HG03066 (cell line): ENCODE data around the gene PPIA.

Source experiments
- ATAC-seq: cut with Tn5 transposase; IDR thresholded peaks from one replicate; pipeline ENCODE4 v1.9.1; 2021; ENCODE audit warnings: low read depth; ENCODE audit not compliant: unreplicated experiment

The PPIA gene

DNA sequence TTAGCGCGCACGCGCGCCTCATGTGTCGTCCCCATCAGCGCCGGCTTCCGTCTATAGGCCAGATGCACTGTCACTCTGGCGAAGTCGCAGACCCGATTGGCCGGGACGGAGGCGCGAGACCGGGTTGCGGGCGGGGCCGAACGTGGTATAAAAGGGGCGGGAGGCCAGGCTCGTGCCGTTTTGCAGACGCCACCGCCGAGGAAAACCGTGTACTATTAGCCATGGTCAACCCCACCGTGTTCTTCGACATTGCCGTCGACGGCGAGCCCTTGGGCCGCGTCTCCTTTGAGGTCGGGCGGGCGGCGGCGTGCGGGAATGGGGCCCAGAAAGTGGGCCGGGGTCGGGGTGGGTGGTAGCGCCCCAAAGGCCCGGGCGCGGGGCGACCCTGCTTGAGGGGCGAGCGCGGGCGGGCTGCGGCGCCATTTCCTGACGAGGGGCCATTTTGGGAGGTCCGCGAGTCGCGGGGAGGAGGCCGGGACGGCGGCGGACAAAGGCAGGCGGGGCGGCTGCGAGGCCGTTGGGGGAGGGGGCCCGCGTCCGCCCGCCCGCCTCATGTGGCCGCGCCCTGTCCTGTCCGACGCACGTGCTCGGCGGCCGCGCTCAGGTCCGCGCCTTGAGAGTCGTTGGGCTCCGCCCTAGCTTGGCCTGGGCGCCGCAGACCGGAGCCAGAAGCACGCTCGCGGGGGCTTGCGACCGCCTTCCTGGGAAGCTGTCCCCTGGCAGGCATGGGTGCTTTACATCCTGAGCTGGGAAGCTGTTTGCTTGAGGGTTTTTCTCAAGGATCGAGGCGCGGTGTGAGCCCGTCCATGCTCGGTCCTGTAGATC lies at the start of gene PPIA:
PPIA (plus strand) TSS at position 178 of the 825 bp plus-strand sequence; CDS start at position 222, 44 bp downstream.
- ATAC-seq = peak; percentile 89

DNA sequence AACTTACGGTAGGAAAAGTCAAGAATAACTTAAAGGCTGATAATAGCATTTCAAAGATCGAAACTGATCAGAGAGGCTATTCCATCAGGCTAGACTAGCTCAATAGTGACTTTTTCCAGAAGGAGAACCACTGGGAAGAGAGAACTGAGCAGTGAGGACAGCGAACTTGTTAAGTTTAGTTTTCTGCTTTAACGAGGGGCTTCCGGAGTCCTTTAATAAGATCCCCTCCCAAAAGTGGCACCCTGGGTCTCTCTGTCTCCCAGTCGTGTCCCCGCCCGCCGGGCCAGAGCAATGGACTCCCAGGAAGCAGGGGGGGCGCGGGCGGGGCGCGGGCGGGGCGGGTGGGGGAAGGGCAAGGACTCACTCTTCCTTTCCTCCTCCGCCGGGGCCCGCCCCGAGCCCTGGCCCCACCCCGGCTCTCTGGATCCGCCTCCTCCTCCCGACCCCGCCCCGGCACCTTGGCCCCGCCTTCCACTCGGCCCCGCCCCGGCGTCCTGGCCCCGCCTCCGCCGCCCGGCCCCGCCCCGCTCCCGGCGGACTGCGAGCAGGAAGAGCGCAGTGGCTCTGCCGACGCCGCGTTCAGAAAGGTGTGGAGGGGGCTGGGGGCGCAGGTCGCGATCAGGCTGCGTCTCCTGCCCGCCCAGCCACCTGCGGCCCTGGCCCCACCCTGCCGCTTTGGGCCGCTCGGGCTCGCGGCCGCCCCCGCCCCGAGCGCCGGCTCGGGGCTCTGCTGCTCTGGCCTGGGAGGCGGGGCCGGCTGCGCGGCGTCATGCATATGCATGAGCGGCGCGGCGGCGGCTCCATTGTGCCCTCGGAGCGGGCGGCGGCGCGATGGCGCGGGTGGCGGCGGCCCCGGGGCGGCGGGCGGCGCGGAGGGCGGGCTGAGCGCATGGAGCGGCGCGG lies 48.2 kb upstream of the PPIA start, which contains the start of gene ZMIZ2:
ZMIZ2 (plus strand) TSS at position 803 of the 903 bp plus-strand sequence. CDS start 7,403 bp downstream, outside the sequence.
- ATAC-seq = peak; percentile 55

DNA sequence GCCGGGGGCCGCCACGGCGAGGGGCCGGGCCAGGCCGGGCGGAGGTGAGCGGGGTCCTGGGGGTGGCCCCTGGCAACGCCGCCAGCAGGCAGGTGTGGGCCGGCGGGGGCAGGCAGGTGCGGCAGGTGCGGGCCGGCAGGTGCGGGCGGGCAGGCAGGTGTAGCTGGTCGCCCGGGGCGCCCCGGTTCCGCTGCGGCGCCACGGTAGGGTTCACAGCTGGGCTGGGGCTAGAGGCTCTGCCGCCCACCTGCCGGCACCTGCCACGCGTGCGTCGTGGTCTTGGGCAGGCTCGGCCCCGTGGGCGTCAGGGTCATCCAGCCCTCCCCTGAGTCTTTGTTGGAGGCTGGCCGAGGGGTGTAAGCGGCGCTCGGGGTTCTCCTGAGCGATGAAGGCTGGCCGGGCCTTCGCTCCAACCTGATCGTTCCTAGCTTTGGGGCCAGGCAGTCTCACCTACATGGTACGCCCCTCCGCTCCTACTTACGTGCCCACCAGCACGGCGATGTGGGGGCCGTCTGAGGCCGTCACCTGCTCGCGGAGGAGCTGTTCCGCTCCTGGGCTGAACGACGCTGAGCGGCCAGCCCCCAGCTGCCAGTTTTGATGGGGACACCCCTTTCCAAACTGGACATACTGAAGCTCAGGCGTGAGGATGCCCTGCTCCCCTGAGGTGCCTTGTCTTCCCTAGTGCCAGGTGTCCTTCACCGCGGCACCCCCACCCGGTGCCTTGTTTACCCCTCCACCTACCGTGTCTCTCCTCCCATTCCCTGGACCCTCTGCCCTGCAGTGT lies 47.3 kb upstream of the PPIA start:
- ATAC-seq = peak; percentile 12

DNA sequence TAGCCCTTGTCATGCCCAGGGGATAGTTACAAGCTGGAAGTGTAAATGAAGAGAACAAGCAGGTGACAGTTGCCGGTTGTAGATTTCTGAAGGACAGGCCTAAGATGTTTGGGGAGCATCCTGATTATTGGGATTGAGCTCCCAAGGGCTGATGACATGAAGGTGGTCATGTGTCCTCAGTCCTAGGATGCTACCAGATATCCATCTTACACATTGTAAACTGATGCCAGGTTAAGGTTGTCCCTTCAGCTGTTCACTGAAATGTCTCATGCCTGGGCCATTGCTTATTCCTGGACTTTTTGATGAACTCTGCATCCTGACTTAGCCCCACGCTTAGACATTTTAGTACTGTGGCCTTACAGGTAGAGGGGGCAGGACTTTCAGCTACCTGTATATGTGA lies 46.5 kb upstream of the PPIA start:
- ATAC-seq = no peak

DNA sequence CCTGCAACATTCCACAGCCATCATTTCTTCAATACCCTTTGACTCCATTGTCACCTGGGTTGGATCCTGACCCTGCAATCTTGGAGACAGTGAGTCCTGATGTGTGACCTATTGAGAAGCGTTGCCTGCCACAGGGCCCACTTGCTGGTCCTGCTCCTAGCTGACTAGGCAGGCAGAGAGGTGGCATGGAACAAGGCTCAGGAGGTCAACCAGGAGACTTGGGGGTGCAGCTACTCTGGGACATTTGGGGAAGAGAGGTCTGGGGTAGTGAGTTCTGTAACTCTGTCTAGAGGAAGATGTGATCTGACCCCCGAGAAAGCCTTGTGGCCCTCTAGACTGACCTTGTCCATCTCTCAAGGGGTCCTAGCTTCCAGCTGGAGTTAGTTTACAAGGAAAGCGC lies 46.1 kb upstream of the PPIA start:
- ATAC-seq = no peak

DNA sequence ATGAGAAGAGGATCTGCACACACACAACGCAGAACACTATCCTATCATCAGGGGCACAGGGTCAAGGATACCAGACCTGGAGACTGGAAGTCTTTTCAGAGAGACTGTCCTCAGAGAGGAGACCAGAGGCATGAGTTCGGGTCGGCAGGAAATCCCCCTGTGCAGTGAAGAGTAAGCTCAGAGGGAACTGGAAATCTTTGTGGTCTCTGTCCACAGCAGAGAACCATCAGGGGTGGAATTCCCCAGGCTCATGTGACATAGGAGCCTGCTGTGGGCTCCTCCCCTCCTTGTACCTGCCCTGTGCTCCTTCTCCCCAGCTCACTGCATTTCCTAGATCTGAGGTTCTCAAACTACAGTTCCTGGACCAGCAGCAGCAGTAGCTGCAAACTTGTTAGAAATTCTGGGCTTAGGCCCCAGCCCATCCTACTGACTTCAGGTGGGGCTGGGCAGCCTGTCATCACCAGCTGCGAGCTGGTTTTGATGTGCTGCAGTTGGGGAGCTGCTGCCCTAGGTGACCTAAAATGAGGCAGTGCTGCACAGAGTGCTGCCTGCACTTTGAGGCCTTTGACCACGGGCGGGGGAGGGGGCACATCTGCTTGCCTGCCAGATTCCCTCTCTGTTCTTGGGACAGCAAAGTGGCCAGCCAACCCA lies 45.4 kb upstream of the PPIA start:
- peak; percentile 58 for ATAC-seq

DNA sequence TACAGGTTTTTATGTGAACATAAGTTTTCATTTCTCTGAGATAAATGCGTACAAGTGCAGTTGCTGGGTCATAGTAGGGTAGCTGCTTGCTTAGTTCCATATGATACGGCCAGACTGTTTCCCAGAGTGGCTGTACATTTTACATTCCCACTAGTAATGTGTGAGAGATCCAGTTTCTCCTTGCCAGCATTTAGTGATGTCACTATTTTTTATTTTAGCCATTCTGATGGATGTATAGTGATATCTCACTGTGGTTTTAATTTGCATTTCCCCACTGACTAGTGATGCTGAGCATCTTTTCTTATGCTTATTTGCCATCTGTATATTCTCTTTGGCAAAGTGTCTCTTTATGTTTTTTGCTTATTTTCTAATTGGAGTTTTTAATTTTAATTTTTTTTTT lies 43.7 kb upstream of the PPIA start:
- no peak for ATAC-seq

DNA sequence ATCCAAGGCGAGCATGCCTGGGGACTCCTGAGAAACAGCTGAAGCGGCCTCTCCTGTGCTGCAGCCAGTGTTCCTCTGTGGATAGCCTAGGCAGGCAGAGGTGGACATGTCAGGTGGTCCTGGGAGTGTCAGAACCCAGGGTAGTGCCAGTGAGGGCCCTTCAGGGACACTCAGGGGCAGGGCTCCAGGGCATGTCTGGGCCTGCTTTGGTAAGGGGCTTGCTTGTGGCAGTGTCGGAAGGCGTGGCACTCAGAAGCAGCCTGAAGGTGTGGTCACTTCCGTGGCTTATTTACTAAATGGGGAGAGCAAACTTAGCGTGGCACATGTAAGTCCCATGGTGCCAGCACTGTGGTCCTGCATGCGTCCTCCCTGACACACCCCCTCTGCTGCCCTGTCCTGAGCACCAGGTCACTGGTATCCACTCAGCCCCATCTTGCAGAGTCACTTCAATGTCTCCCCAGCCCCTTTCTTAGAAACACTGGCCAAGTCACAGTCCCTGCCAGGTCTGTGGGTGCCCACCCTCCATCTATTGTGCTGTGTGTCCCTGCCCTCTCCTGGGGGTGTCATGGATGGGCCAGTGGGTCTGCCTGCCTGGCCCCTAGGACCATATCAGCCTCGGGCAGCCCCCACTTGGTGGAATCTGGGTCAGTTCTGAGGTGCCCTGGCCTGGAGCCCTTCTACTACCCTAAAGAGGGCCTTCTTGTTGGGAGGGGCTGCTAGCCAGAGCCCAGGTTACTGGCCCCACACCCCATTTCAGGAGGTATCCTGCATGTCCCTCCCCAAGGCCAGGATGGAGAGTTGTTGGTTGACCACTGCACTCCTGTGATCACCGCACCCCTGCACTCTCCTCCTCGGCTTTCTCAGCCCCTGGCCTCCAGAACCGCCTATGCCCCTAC lies 41.4 kb upstream of the PPIA start:
- no peak for ATAC-seq

DNA sequence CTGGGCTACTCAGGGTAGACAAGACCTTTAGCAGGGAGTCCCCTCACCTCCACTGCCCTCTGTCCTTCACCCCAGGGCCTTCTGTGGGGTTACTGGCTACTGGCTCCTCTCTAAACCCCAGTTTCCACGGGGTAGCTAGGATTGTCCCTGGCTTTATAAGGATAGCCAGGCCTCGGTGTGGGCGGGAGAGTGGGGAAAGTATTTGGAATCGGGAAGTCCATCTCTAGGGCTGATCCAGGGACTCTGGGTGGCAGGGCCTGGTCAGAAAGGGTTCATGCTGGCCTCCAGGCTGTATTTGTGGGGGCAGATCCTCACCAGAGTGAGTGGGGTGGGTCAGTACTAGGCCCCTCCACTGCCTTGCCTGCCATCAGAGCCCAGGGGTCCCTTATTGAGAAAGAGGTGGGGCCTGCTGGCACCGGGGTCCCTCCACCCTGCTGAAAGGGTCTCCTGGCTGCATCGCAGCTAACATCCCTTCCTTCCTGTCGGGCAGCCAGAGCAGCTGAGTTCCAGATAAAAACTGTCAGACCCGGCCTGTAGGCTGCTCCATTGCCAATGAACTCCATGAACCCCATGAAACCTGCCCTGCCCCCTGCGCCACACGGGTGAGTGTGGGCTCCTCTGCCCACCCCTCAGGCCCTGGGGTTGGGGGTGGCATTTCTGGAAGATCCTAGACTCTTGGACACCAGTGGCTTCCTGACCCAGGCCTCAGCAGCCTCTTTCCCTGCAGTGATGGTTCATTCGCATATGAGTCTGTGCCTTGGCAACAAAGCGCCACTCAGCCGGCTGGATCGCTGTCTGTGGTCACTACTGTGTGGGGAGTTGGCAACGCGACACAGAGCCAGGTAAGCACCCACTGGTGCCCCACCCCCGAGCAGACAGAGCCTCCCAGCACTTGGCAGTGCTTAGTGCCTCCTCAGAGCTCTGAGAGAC lies 40.5 kb upstream of the PPIA start:
- ATAC-seq = no peak

DNA sequence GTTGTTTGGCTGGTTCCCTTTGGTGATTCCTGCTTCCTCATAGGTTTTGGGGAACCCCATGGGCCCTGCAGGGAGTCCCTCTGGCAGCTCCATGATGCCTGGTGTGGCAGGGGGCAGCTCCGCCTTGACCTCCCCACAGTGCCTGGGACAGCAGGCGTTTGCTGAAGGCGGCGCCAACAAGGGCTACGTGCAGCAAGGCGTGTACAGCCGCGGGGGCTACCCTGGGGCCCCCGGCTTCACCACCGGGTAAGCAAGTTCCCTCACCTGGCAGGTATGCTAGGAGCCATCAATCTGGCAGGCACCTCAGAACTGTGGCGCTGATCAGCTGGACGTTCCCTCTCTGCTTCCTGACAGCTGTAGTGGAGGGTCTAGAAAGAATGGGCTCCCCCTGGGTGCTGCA lies 39.6 kb upstream of the PPIA start:
- no peak for ATAC-seq

DNA sequence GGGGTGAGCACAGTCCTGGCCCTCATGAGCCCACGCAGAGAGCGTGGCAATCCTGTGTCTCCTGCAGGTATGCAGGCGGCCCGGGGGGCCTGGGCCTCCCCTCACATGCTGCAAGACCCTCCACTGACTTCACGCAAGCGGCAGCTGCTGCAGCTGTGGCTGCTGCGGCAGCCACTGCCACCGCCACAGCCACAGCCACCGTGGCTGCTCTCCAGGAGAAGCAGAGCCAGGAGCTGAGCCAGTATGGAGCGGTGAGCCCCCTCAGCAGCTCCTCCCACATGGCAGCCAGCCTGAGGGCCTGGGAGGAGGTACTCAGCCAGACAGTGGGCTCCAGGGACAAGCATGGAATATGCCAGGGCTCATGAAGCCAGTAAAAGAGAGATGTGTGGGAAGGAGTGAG lies 39.2 kb upstream of the PPIA start:
- no peak for ATAC-seq

DNA sequence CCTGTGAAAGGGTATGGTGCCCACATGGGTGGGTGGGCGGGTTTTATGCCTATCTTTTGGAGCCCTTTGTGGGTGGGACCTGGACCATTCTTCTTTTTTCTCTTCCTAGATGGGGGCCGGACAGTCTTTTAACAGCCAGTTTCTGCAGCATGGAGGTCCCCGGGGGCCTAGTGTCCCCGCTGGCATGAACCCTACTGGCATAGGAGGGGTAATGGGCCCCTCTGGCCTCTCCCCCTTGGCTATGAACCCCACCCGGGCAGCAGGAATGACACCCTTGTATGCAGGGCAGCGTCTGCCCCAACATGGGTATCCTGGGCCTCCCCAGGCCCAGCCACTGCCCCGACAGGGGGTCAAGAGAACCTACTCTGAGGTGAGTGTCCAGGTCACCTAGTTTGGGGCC lies 38.7 kb upstream of the PPIA start:
- ATAC-seq = no peak

DNA sequence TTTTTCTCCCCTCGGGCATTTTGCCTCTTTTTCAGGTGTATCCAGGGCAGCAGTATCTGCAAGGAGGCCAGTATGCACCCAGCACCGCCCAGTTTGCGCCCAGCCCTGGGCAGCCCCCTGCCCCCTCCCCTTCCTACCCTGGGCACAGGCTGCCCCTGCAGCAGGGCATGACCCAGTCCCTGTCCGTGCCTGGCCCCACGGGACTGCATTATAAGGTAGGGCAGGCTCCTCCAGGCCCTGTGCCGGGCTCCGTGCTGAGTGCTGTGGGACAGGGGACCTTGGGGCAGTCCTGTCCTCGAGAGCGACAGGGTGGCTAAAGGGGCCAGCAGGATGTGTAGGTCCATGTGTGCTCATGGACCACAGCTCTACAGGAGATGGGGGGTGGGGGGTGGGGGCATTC lies 37.2 kb upstream of the PPIA start:
- ATAC-seq = no peak

DNA sequence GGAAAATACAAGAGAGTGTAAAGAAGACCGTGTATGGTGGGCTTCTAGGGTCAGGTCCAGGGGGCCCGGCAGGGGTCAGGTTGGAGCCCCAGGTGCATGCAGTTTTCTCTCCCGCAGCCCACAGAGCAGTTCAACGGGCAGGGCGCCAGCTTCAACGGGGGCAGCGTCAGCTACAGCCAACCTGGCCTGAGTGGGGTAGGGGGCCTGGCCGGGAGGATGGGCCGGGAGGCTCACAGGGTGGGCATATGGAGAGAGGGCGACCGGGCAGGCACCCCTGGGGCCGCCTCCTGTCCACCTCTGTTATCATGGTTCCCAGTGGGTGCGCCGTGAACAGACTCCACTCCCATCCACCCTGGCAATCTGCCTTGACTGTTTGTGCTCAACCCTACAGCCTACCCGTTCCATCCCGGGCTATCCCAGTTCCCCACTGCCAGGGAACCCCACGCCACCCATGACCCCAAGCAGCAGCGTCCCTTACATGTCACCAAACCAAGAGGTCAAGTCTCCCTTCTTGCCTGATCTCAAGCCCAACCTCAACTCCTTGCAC lies 36.4 kb upstream of the PPIA start:
- ATAC-seq = no peak

DNA sequence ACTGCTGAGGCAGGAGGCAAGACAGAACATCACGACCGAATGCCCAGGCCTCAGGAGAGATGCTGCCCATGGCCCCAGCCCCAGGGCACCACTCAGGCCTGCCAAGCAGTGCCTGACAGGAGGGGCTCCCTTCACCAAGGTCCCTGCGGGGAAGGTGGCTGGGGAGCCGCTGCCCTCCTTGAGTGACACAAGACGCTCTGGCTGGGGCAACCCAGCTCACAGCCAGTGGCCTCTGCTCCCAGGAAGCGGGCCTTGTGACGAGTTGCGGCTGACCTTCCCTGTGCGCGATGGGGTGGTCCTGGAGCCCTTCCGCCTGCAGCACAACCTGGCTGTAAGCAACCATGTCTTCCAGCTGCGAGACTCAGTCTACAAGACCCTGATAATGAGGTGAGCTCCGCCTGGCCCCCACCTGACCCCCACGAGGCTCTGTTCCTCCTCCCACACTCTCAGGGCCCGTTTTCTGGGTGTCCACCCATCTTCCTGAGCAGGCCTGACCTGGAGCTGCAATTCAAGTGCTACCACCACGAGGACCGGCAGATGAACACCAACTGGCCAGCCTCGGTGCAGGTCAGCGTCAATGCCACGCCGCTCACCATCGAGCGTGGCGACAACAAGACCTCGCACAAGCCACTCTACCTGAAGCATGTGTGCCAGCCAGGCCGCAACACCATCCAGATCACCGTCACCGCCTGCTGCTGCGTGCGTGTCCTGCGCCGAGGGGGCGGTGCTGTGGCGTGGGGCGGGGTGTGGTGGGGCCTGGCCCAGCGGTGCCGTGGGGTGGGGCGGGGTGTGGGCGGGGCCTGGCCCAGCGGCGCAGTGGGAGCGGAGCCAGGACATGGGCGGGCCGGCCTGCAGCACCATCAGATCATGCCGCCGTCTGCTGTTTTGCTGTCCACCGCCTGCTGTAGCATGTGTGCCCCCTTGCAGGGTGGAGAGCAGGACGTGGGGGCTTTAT lies 35.0 kb upstream of the PPIA start:
- no peak for ATAC-seq

DNA sequence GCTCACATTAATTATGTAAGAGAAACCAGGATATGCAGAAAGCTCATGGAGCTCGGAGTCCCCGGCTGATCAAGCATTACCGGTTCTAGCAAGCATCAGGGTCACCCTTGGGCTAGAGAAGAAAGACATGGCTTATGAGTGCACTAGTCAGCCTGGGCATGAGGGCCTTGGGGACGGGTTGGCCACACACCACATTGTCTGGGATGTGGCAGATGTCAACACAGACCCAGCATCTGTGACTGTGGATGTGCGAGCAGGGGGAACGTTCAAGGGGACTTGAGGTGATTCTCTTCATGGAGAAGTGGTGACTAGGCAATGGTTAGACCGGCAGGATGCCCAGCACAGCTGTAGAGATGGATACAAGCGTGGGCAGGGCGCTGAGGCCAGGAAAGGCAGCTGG lies 34.2 kb upstream of the PPIA start:
- no peak for ATAC-seq
